K562 (cell line): ENCODE measurements around the gene PITPNC1.

ENCODE experiments used
- CBX3 ChIP-seq, 2 experiments: IDR thresholded peaks; 1 replicate in 1 of 2; 2 replicates in 1 of 2; pipeline ENCODE4 v1.6.1; 2012; ENCODE audit warnings: inconsistent platforms in 2 of 2, low read length in 2 of 2, borderline replicate concordance in 1 of 2, control low read depth in 1 of 2
- MEF2D ChIP-seq: conservative IDR thresholded peaks from 2 replicates; pipeline ENCODE4 v1.6.1; 2016; ENCODE audit warnings: low read depth, missing genetic modification characterization, missing compliant biosample characterization
- PCBP2 ChIP-seq: fragments of 200-400 bp; formaldehyde crosslinking; IDR thresholded peaks from 2 replicates; pipeline ENCODE4 v1.6.1; 2018; ENCODE audit warnings: low read length, low read depth, mild to moderate bottlenecking, moderate library complexity; ENCODE audit not compliant: poor library complexity, severe bottlenecking
- POLR2A ChIP-seq: fragments of 450-650 bp; conservative IDR thresholded peaks from 2 replicates; pipeline ENCODE4 v1.6.1; 2016
- POLR2AphosphoS2 ChIP-seq: IDR thresholded peaks from 2 replicates; pipeline ENCODE4 v1.6.1; 2012; ENCODE audit warnings: low read length, improper control_type of control experiment
- TBL1XR1 ChIP-seq, 2 experiments: IDR thresholded peaks; 2 replicates each; pipeline ENCODE4 v1.6.1; 2012; ENCODE audit warnings: improper control_type of control experiment in 2 of 2, low read length in 2 of 2, mild to moderate bottlenecking in 1 of 2
- ZNF263 ChIP-seq: sonication (generic); formaldehyde crosslinking; IDR thresholded peaks from 2 replicates; pipeline ENCODE4 v1.8.0; 2022; ENCODE audit warnings: mild to moderate bottlenecking, missing genetic modification reagents, borderline replicate concordance
- TF ChIP-seq, protein P1 (sequence below): fragments of 150-350 bp; conservative IDR thresholded peaks from 2 replicates; pipeline ENCODE4 v1.6.1; 2014; ENCODE audit warnings: low read length
- TF ChIP-seq, protein P2 (sequence below): fragments of 250-450 bp; sonication (Bioruptor Pico); IDR thresholded peaks from 2 replicates; pipeline ENCODE4 v1.5.0; 2020; ENCODE audit warnings: mild to moderate bottlenecking
- TF ChIP-seq, protein P3 (sequence below), 3 experiments: IDR thresholded peaks in 2 of 3; conservative IDR thresholded peaks in 1 of 3; 2 replicates each; pipeline ENCODE4 v1.5.1; 2011 to 2012; ENCODE audit warnings: low read length in 3 of 3, mild to moderate bottlenecking in 3 of 3, control low read depth in 2 of 3, improper control_type of control experiment in 1 of 3, inconsistent platforms in 1 of 3, low read depth in 1 of 3, mixed read lengths in 1 of 3, moderate library complexity in 1 of 3; ENCODE audit not compliant: insufficient read depth in 2 of 3
- TF ChIP-seq, protein P4 (sequence below), 2 experiments: fragments of 200-800 bp in 1 of 2; sonication (Bioruptor generic) in 1 of 2; sonication (generic) in 1 of 2; formaldehyde crosslinking in 1 of 2; IDR thresholded peaks in 1 of 2; conservative IDR thresholded peaks in 1 of 2; 2 replicates each; pipeline versions ENCODE4 v1.5.0 to v1.6.1; 2016 to 2020; ENCODE audit warnings: missing compliant biosample characterization in 1 of 2, missing genetic modification characterization in 1 of 2, missing genetic modification reagents in 1 of 2
- TF ChIP-seq, protein P5 (sequence below): IDR thresholded peaks from 2 replicates; pipeline ENCODE4 v1.6.1; 2012; ENCODE audit warnings: low read depth, low read length, improper control_type of control experiment, borderline replicate concordance

DNA sequence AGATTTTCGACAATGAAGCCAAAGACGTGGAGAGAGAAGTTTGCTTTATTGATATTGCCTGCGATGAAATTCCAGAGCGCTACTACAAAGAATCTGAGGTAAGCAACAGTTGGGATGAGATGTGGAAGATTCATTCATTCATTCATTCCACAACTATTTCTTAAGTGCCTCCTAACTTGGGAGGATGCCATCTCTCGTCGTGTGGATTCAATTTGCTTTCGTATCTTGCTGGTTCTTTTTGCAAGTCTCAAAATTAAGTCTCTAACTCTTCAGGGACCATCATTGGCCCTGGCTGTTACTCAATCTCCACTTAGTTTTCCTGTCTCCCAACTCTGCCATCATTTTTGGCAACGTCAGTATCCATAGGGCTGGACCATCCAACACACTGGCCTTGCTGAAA is 255.1 kb downstream of the PITPNC1 start:
- TF ChIP-seq TBL1XR1 (IDR thresholded peaks at IDR 0.05; ENCODE audit: low read length in 2 of 2) (no peak), MEF2D (tag) (no peak), POLR2A (no peak), PCBP2 (no peak), POLR2AphosphoS2 (no peak), CBX3 (IDR thresholded peaks at IDR 0.05; ENCODE audit: borderline replicate concordance in 1 of 2, low read length in 2 of 2) (no peak), ZNF263 (CRISPR knock-in tag) (no peak)
- TF ChIP-seq, protein P1, sequence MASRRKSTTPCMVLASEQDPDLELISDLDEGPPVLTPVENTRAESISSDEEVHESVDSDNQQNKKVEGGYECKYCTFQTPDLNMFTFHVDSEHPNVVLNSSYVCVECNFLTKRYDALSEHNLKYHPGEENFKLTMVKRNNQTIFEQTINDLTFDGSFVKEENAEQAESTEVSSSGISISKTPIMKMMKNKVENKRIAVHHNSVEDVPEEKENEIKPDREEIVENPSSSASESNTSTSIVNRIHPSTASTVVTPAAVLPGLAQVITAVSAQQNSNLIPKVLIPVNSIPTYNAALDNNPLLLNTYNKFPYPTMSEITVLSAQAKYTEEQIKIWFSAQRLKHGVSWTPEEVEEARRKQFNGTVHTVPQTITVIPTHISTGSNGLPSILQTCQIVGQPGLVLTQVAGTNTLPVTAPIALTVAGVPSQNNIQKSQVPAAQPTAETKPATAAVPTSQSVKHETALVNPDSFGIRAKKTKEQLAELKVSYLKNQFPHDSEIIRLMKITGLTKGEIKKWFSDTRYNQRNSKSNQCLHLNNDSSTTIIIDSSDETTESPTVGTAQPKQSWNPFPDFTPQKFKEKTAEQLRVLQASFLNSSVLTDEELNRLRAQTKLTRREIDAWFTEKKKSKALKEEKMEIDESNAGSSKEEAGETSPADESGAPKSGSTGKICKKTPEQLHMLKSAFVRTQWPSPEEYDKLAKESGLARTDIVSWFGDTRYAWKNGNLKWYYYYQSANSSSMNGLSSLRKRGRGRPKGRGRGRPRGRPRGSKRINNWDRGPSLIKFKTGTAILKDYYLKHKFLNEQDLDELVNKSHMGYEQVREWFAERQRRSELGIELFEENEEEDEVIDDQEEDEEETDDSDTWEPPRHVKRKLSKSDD = no peak
- TF ChIP-seq, protein P2, sequence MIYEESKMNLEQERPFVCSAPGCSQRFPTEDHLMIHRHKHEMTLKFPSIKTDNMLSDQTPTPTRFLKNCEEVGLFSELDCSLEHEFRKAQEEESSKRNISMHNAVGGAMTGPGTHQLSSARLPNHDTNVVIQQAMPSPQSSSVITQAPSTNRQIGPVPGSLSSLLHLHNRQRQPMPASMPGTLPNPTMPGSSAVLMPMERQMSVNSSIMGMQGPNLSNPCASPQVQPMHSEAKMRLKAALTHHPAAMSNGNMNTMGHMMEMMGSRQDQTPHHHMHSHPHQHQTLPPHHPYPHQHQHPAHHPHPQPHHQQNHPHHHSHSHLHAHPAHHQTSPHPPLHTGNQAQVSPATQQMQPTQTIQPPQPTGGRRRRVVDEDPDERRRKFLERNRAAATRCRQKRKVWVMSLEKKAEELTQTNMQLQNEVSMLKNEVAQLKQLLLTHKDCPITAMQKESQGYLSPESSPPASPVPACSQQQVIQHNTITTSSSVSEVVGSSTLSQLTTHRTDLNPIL = no peak
- TF ChIP-seq, protein P3, sequence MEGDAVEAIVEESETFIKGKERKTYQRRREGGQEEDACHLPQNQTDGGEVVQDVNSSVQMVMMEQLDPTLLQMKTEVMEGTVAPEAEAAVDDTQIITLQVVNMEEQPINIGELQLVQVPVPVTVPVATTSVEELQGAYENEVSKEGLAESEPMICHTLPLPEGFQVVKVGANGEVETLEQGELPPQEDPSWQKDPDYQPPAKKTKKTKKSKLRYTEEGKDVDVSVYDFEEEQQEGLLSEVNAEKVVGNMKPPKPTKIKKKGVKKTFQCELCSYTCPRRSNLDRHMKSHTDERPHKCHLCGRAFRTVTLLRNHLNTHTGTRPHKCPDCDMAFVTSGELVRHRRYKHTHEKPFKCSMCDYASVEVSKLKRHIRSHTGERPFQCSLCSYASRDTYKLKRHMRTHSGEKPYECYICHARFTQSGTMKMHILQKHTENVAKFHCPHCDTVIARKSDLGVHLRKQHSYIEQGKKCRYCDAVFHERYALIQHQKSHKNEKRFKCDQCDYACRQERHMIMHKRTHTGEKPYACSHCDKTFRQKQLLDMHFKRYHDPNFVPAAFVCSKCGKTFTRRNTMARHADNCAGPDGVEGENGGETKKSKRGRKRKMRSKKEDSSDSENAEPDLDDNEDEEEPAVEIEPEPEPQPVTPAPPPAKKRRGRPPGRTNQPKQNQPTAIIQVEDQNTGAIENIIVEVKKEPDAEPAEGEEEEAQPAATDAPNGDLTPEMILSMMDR (IDR thresholded peaks at IDR 0.05 in 2 of 3, conservative IDR thresholded peaks at IDR 0.05 in 1 of 3; ENCODE audit: insufficient read depth in 2 of 3, low read depth in 1 of 3, low read length in 3 of 3) = no peak
- TF ChIP-seq, protein P4, sequence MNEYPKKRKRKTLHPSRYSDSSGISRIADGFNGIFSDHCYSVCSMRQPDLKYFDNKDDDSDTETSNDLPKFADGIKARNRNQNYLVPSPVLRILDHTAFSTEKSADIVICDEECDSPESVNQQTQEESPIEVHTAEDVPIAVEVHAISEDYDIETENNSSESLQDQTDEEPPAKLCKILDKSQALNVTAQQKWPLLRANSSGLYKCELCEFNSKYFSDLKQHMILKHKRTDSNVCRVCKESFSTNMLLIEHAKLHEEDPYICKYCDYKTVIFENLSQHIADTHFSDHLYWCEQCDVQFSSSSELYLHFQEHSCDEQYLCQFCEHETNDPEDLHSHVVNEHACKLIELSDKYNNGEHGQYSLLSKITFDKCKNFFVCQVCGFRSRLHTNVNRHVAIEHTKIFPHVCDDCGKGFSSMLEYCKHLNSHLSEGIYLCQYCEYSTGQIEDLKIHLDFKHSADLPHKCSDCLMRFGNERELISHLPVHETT (CRISPR knock-in tag; conservative IDR thresholded peaks at IDR 0.05 in 1 of 2, IDR thresholded peaks at IDR 0.05 in 1 of 2) = no peak
- TF ChIP-seq, protein P5, sequence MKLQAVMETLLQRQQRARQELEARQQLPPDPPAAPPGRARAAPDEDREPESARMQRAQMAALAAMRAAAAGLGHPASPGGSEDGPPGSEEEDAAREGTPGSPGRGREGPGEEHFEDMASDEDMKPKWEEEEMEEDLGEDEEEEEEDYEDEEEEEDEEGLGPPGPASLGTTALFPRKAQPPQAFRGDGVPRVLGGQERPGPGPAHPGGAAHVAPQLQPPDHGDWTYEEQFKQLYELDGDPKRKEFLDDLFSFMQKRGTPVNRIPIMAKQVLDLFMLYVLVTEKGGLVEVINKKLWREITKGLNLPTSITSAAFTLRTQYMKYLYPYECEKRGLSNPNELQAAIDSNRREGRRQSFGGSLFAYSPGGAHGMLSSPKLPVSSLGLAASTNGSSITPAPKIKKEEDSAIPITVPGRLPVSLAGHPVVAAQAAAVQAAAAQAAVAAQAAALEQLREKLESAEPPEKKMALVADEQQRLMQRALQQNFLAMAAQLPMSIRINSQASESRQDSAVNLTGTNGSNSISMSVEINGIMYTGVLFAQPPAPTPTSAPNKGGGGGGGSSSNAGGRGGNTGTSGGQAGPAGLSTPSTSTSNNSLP = no peak
